Measurements from ENCODE around the gene CCDC157. TPM values are rescaled to one million over a fixed set of nuclear protein-coding genes. Genes with fewer than 3 reads are reported as not detected.

CCDC157 gene
- total and polyA plus RNA-seq, 2 donors = 2.1 to 3.2 TPM

DNA sequence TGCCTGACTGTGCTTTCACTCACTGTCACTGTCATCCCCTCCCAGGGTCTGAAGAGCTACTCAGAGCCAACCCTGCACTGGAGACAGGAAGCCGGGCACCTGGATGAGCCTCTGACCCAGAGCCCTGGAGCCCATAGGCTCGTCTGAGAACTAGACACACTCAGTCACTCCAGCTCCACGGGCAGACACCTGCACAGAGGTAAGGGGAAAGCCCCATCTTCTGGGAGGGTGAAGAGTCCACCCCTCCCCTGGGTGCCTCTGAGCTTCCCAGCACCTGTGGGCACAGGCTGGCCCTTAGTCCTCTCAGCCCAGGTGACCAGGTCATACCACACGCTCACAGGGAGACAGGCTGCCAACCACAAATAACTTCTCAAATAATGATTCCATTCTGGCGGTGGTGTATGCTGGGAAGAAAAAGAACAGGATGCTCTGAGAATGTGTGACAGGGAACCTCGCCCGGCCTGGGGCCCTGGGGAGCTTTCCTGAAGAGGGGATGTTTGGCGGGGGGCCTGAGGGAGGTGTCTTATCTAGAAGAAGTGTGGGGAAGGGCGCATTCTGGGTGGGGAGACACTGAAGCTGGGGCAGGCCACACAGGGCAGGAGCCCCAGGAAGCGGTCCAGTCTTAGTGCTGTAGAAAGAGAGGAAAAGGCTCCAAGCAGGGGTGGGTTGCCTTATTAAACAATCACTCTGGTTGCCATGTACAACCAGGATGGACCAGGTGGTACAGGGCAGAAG lies 5.3 kb downstream of the CCDC157 start:
- 87% methylated on average over 10 of the region's 10 CpGs for WGBS
- Histone ChIP-seq H3K9me3 (ENCODE audit: control insufficient read depth in 2 of 2, insufficient read depth in 1 of 2, low read length in 1 of 2) (no peaks in the 10 kb centered on the region), H3K4me1 (ENCODE audit: control insufficient read depth in 2 of 2, insufficient read depth in 2 of 2, low read length in 2 of 2) (peaks cover 2 to 29% of the 10 kb centered on the region in 2 donors), H3K27me3 (ENCODE audit: control insufficient read depth in 2 of 2, insufficient read depth in 1 of 2, low read length in 1 of 2) (no peaks in the 10 kb centered on the region), H3K4me3 (ENCODE audit: low read length in 2 of 2) (no peak overlapping the region), H3K36me3 (ENCODE audit: control insufficient read depth in 2 of 2, insufficient read depth in 2 of 2, low read length in 1 of 2) (peaks cover 0 to 4% of the 10 kb centered on the region in 2 donors), H3K27ac (ENCODE audit: low read depth in 1 of 2, low read length in 1 of 2) (no peak overlapping the region)
- DNase-seq (ENCODE audit: low read depth in 6 of 9, low spot score in 9 of 9) = no peak

DNA sequence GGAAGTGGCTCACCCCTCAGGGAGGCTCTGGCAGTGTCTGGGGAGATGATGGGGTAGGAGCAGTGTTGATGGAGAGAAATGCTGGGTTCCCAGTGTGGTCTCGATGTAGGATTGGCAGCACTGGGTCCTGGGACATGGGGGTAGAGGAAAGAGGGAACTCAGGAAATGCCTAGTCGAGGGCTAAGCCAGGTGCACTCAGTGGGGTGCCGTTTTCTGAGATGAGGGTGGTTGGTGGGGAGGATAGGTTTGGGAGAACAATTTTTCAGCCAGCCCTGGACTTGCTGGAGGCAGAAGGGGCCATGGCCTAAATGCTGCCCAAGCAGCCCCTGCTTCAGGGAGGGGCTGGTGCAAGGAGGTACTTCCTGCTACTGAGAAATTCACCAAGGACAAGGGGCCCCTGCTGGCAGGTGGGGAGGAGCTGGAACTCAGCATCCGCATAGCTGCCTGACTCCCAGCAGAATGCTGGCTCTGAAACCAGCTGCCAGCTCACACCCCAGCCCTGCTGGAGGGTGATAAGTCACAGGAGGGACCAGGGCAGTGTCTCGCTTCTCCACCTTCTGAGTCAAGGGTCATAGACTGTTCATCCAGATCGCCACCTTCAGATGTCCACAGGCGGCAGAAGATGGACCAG lies 6.0 kb downstream of the CCDC157 start:
- Histone ChIP-seq H3K27me3 (ENCODE audit: control insufficient read depth in 2 of 2, insufficient read depth in 1 of 2, low read length in 1 of 2) (no peaks in the 10 kb centered on the region), H3K4me1 (ENCODE audit: control insufficient read depth in 2 of 2, insufficient read depth in 2 of 2, low read length in 2 of 2) (peaks cover 0 to 23% of the 10 kb centered on the region in 2 donors), H3K27ac (ENCODE audit: low read depth in 1 of 2, low read length in 1 of 2) (no peak overlapping the region), H3K4me3 (ENCODE audit: low read length in 2 of 2) (no peak overlapping the region), H3K9me3 (ENCODE audit: control insufficient read depth in 2 of 2, insufficient read depth in 1 of 2, low read length in 1 of 2) (no peaks in the 10 kb centered on the region), H3K36me3 (ENCODE audit: control insufficient read depth in 2 of 2, insufficient read depth in 2 of 2, low read length in 1 of 2) (peaks cover 0 to 4% of the 10 kb centered on the region in 2 donors)
- DNase-seq (ENCODE audit: low read depth in 6 of 9, low spot score in 9 of 9) = peak in 1 of 9 donors; percentile 22
- WGBS = 86% methylated on average over 7 of the region's 7 CpGs

DNA sequence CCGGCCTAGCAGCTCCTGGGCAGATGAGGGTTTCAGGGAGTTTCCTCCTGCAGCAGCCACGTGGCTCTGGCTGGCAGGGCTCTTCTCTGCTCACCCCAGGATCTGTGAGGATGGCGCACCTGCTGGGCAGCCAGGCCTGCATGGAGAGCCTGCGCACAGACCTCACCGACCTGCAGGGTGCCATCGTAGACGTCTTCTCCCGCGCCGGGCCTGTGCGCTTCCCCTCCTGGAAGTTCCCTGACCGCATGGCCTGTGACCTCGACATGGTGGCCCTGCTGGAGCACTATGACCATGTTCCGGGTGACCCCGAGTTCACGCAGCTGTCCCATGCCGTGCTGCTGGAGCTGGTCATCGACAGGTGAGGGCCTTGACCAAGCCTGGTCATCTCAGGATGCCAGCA lies 9.1 kb downstream of the CCDC157 start:
- H3K36me3 ChIP-seq (ENCODE audit: control insufficient read depth in 2 of 2, insufficient read depth in 2 of 2, low read length in 1 of 2) = peaks cover 0 to 4% of the 10 kb centered on the region in 2 donors
- no peaks in the 10 kb centered on the region for H3K9me3 ChIP-seq (ENCODE audit: control insufficient read depth in 2 of 2, insufficient read depth in 1 of 2, low read length in 1 of 2)
- no peak overlapping the region for H3K4me3 ChIP-seq (ENCODE audit: low read length in 2 of 2)
- H3K27me3 ChIP-seq (ENCODE audit: control insufficient read depth in 2 of 2, insufficient read depth in 1 of 2, low read length in 1 of 2) = no peaks in the 10 kb centered on the region
- no peak overlapping the region for H3K27ac ChIP-seq (ENCODE audit: low read depth in 1 of 2, low read length in 1 of 2)
- H3K4me1 ChIP-seq (ENCODE audit: control insufficient read depth in 2 of 2, insufficient read depth in 2 of 2, low read length in 2 of 2) = peaks cover 0 to 21% of the 10 kb centered on the region in 2 donors
- WGBS = 97% methylated on average over 18 of the region's 18 CpGs
- no peak for DNase-seq (ENCODE audit: low read depth in 6 of 9, low spot score in 9 of 9)

- Histone ChIP-seq H3K27ac (ENCODE audit: low read depth in 1 of 2, low read length in 1 of 2) (no peak overlapping the region), H3K9me3 (ENCODE audit: control insufficient read depth in 2 of 2, insufficient read depth in 1 of 2, low read length in 1 of 2) (peaks cover 0 to 7% of the 10 kb centered on the region in 2 donors), H3K27me3 (ENCODE audit: control insufficient read depth in 2 of 2, insufficient read depth in 1 of 2, low read length in 1 of 2) (no peaks in the 10 kb centered on the region), H3K36me3 (ENCODE audit: control insufficient read depth in 2 of 2, insufficient read depth in 2 of 2, low read length in 1 of 2) (peaks cover 0 to 4% of the 10 kb centered on the region in 2 donors), H3K4me1 (ENCODE audit: control insufficient read depth in 2 of 2, insufficient read depth in 2 of 2, low read length in 2 of 2) (peaks cover 0 to 4% of the 10 kb centered on the region in 2 donors), H3K4me3 (ENCODE audit: low read length in 2 of 2) (no peak overlapping the region)
- DNase-seq (ENCODE audit: low read depth in 6 of 9, low spot score in 9 of 9) = no peak
- 99% methylated on average over 9 of the region's 9 CpGs for WGBS
These were observed 11.6 kb downstream of the CCDC157 start for GRCh38 chr22:30368420-30368819.

DNA sequence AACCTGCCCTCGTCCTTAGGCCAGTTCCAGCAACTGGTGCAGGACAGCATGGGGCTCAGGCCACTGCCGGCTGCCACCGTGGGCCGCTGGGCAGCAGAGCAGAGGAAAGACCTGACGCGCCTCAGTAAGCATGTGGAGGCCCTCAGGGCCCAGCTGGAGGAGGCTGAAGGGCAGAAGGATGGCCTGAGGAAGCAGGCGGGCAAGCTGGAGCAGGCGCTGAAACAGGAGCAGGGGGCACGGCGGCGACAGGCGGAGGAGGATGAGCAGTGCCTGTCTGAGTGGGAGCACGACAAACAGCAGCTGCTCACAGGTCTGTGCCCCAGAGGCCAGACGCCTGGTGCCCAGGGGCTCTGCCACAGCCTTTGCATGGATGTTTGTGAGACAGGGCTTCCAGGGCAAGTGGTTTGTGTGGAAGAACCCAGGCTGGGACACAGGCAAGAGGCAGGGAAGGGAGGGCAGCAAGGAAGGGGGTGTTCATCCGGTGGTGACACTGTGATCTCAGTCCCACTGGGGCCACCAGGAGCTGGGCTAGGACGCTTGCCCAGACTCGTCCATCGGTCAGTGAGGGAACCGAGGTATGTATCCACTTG lies 13.9 kb downstream of the CCDC157 start:
- peaks cover 0 to 4% of the 10 kb centered on the region in 2 donors for H3K36me3 ChIP-seq (ENCODE audit: control insufficient read depth in 2 of 2, insufficient read depth in 2 of 2, low read length in 1 of 2)
- peaks cover 0 to 7% of the 10 kb centered on the region in 2 donors for H3K9me3 ChIP-seq (ENCODE audit: control insufficient read depth in 2 of 2, insufficient read depth in 1 of 2, low read length in 1 of 2)
- no peak overlapping the region for H3K4me3 ChIP-seq (ENCODE audit: low read length in 2 of 2)
- H3K4me1 ChIP-seq (ENCODE audit: control insufficient read depth in 2 of 2, insufficient read depth in 2 of 2, low read length in 2 of 2) = peaks cover 0 to 4% of the 10 kb centered on the region in 2 donors
- no peak for DNase-seq (ENCODE audit: low read depth in 6 of 9, low spot score in 9 of 9)
- peak overlapping the region in 1 of 2 donors; percentile 33 for H3K27ac ChIP-seq (ENCODE audit: low read depth in 1 of 2, low read length in 1 of 2)
- 93% methylated on average over 19 of the region's 19 CpGs for WGBS
- no peaks in the 10 kb centered on the region for H3K27me3 ChIP-seq (ENCODE audit: control insufficient read depth in 2 of 2, insufficient read depth in 1 of 2, low read length in 1 of 2)

DNA sequence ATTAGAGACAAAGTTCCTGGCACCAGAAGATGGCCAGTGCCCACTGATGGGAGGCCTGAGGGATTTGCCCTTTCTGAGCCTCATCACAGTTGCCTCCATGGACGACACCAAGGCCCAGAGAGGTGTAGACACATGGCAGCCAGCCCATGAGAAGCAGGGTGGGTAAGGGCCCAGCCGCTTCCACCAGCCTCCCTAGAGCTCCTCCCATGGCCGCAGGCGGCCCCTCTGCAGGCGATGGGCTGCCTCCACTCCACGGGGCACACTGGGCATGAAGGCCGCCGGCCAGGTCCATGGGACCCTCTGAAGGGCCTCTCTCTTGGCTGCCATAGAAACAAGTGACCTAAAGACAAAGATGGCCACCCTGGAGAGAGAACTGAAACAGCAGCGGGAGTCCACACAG lies 14.5 kb downstream of the CCDC157 start:
- no peak for DNase-seq (ENCODE audit: low read depth in 6 of 9, low spot score in 9 of 9)
- Histone ChIP-seq H3K4me1 (ENCODE audit: control insufficient read depth in 2 of 2, insufficient read depth in 2 of 2, low read length in 2 of 2) (peaks cover 0 to 4% of the 10 kb centered on the region in 2 donors), H3K9me3 (ENCODE audit: control insufficient read depth in 2 of 2, insufficient read depth in 1 of 2, low read length in 1 of 2) (peaks cover 0 to 7% of the 10 kb centered on the region in 2 donors), H3K36me3 (ENCODE audit: control insufficient read depth in 2 of 2, insufficient read depth in 2 of 2, low read length in 1 of 2) (peaks cover 0 to under 1% of the 10 kb centered on the region in 2 donors), H3K4me3 (ENCODE audit: low read length in 2 of 2) (no peak overlapping the region), H3K27ac (ENCODE audit: low read depth in 1 of 2, low read length in 1 of 2) (no peak overlapping the region), H3K27me3 (ENCODE audit: control insufficient read depth in 2 of 2, insufficient read depth in 1 of 2, low read length in 1 of 2) (no peaks in the 10 kb centered on the region)
- WGBS = 97% methylated on average over 9 of the region's 9 CpGs

GRCh38 chr22:30371981-30372380 lies 15.2 kb downstream of the CCDC157 start:
- no peaks in the 10 kb centered on the region for H3K27me3 ChIP-seq (ENCODE audit: control insufficient read depth in 2 of 2, insufficient read depth in 1 of 2, low read length in 1 of 2)
- DNase-seq (ENCODE audit: low read depth in 6 of 9, low spot score in 9 of 9) = no peak
- H3K4me1 ChIP-seq (ENCODE audit: control insufficient read depth in 2 of 2, insufficient read depth in 2 of 2, low read length in 2 of 2) = peaks cover 0 to 4% of the 10 kb centered on the region in 2 donors
- H3K9me3 ChIP-seq (ENCODE audit: control insufficient read depth in 2 of 2, insufficient read depth in 1 of 2, low read length in 1 of 2) = peaks cover 0 to 7% of the 10 kb centered on the region in 2 donors
- no peak overlapping the region for H3K27ac ChIP-seq (ENCODE audit: low read depth in 1 of 2, low read length in 1 of 2)
- H3K36me3 ChIP-seq (ENCODE audit: control insufficient read depth in 2 of 2, insufficient read depth in 2 of 2, low read length in 1 of 2) = no peaks in the 10 kb centered on the region
- H3K4me3 ChIP-seq (ENCODE audit: low read length in 2 of 2) = no peak overlapping the region
- 98% methylated on average over 13 of the region's 13 CpGs for WGBS

- Histone ChIP-seq H3K27me3 (ENCODE audit: control insufficient read depth in 2 of 2, insufficient read depth in 1 of 2, low read length in 1 of 2) (peaks cover 0 to 1% of the 10 kb centered on the region in 2 donors), H3K4me1 (ENCODE audit: control insufficient read depth in 2 of 2, insufficient read depth in 2 of 2, low read length in 2 of 2) (peaks cover 0 to 4% of the 10 kb centered on the region in 2 donors), H3K4me3 (ENCODE audit: low read length in 2 of 2) (no peak overlapping the region), H3K36me3 (ENCODE audit: control insufficient read depth in 2 of 2, insufficient read depth in 2 of 2, low read length in 1 of 2) (no peaks in the 10 kb centered on the region), H3K9me3 (ENCODE audit: control insufficient read depth in 2 of 2, insufficient read depth in 1 of 2, low read length in 1 of 2) (peaks cover 0 to 7% of the 10 kb centered on the region in 2 donors), H3K27ac (ENCODE audit: low read depth in 1 of 2, low read length in 1 of 2) (no peak overlapping the region)
- 87% methylated on average over 8 of the region's 8 CpGs for WGBS
- no peak for DNase-seq (ENCODE audit: low read depth in 6 of 9, low spot score in 9 of 9)
These were observed 16.1 kb downstream of the CCDC157 start for GRCh38 chr22:30372915-30373314.
